OCI-LY3 (cell line): ENCODE measurements around the gene SYT8.

Experiments
- H2AFZ ChIP-seq: fragments of 200-600, 300-600 bp; shearing (Covaris generic); 2 replicates; pipeline ENCODE4 v1.6.0; 2014; ENCODE audit warnings: antibody characterized with exemption, low read depth, low read length
- H3K27ac ChIP-seq: fragments of 200-600, 300-600 bp; sonication (generic); 2 replicates; pipeline ENCODE4 v1.5.1; 2014; ENCODE audit warnings: mild to moderate bottlenecking, low read length, moderate library complexity, mixed read lengths
- H3K27me3 ChIP-seq: fragments of 200-600, 300-600 bp; sonication (generic); 2 replicates; pipeline ENCODE4 v1.6.1; 2014; ENCODE audit warnings: low read depth, low read length, mixed read lengths
- H3K36me3 ChIP-seq: fragments of 200-600, 300-600 bp; sonication (generic); replicated peaks from 2 replicates; pipeline ENCODE3; 2014; ENCODE audit warnings: low read depth, low read length, mixed read lengths
- H3K4me1 ChIP-seq: fragments of 300-600, 200-600 bp; sonication (generic); 2 replicates; pipeline ENCODE4 v1.6.1; 2014; ENCODE audit warnings: low read length, mixed read lengths
- H3K4me2 ChIP-seq: fragments of 200-600, 300-600 bp; sonication (generic); 2 replicates; pipeline ENCODE4 v1.6.1; 2014; ENCODE audit warnings: low read length, mixed read lengths
- H3K4me3 ChIP-seq: fragments of 300-600, 200-600 bp; sonication (generic); 2 replicates; pipeline ENCODE4 v1.5.1; 2014; ENCODE audit warnings: antibody characterized with exemption, mild to moderate bottlenecking, low read length, moderate library complexity
- H3K79me2 ChIP-seq: fragments of 300-600, 200-600 bp; shearing (Covaris generic); 2 replicates; pipeline ENCODE4 v1.6.1; 2014; ENCODE audit warnings: mild to moderate bottlenecking, low read length, mixed read lengths
- H3K9ac ChIP-seq: fragments of 300-600, 200-600 bp; shearing (Covaris generic); 2 replicates; pipeline ENCODE4 v1.6.0; 2014; ENCODE audit warnings: mild to moderate bottlenecking, low read length, moderate library complexity
- H3K9me3 ChIP-seq: fragments of 200-600, 300-600 bp; shearing (Covaris generic); 2 replicates; pipeline ENCODE4 v1.6.1; 2014; ENCODE audit warnings: low read length, mixed read lengths; ENCODE audit not compliant: insufficient read depth
- H4K20me1 ChIP-seq: fragments of 200-600, 300-600 bp; sonication (generic); 2 replicates; pipeline ENCODE4 v1.6.1; 2016; ENCODE audit warnings: low read length, mixed read lengths; ENCODE audit not compliant: insufficient read depth
- EZH2phosphoT487 ChIP-seq: fragments of 200-600 bp; shearing (Covaris generic); IDR thresholded peaks from 2 replicates; pipeline ENCODE4 v1.6.1; 2018; ENCODE audit warnings: antibody characterized with exemption, mixed run types, low read depth
- TF ChIP-seq, protein P1 (sequence below): fragments of 200-600, 300-600 bp; sonication (generic); IDR thresholded peaks from 2 replicates; pipeline ENCODE4 v1.5.1; 2014; ENCODE audit warnings: antibody characterized with exemption, low read length, low read depth

Gene SYT8

DNA sequence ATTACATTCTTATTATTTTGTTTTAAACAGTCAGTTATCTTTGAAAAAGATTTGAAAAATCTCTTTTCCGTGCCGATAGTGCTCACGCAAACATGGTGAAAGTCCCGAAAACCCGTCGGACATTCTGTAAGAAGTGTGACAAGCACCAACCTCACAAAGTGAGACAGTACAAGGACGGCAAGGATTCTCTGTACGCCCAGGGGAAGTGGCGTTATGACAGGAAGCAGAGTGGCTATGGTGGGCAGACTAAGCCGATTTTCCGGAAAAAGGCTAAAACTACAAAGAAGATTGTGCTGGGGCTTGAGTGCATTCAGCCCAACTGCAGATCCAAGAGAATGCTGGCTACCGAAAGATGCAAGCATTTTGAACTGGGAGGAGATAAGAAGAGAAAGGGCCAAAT is 42.3 kb upstream of the SYT8 start:
- H3K4me1 ChIP-seq, result no peaks in the 10 kb centered on the region
- no peaks in the 10 kb centered on the region for H3K79me2 ChIP-seq
- no peaks in the 10 kb centered on the region for H3K9me3 ChIP-seq
- no peak overlapping the region for H3K27ac ChIP-seq
- TF ChIP-seq, protein P1, sequence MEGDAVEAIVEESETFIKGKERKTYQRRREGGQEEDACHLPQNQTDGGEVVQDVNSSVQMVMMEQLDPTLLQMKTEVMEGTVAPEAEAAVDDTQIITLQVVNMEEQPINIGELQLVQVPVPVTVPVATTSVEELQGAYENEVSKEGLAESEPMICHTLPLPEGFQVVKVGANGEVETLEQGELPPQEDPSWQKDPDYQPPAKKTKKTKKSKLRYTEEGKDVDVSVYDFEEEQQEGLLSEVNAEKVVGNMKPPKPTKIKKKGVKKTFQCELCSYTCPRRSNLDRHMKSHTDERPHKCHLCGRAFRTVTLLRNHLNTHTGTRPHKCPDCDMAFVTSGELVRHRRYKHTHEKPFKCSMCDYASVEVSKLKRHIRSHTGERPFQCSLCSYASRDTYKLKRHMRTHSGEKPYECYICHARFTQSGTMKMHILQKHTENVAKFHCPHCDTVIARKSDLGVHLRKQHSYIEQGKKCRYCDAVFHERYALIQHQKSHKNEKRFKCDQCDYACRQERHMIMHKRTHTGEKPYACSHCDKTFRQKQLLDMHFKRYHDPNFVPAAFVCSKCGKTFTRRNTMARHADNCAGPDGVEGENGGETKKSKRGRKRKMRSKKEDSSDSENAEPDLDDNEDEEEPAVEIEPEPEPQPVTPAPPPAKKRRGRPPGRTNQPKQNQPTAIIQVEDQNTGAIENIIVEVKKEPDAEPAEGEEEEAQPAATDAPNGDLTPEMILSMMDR, result no peak
- no peak for TF ChIP-seq EZH2phosphoT487
- H2AFZ ChIP-seq, result no peak overlapping the region
- H3K27me3 ChIP-seq, result peaks cover 15% of the 10 kb centered on the region; the same call in 1 of the 2 replicates
- no peaks in the 10 kb centered on the region for H3K36me3 ChIP-seq
- no peaks in the 10 kb centered on the region for H4K20me1 ChIP-seq
- no peak overlapping the region for H3K4me3 ChIP-seq
- no peak overlapping the region for H3K4me2 ChIP-seq
- no peak overlapping the region for H3K9ac ChIP-seq

DNA sequence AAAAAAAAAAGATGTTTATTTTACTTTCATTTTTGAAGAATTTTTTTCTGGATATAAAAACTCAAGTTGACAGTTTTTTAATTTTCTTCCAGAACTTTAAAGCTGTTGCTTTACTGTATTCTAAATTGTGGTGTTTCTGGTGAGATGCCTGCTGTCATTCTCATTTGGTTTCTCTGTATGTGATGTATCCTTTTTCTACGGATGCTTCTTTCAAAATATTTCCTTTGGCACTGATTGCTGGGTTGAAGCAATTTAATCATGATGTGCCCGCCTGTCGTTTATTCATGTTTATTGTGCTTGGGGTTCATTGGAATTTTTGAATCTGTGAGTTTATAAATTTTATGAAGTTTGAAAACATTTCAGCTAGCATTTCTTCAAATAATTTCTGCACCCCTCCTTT is 41.7 kb upstream of the SYT8 start:
- H3K4me3 ChIP-seq, result no peak overlapping the region
- no peak overlapping the region for H3K4me2 ChIP-seq
- no peak for TF ChIP-seq EZH2phosphoT487
- TF ChIP-seq, protein P1, result no peak
- no peak overlapping the region for H3K9ac ChIP-seq
- H4K20me1 ChIP-seq, result no peaks in the 10 kb centered on the region
- H3K36me3 ChIP-seq, result no peaks in the 10 kb centered on the region
- H3K9me3 ChIP-seq, result no peaks in the 10 kb centered on the region
- no peak overlapping the region for H3K27ac ChIP-seq
- H2AFZ ChIP-seq, result no peak overlapping the region
- H3K27me3 ChIP-seq, result peaks cover 17% of the 10 kb centered on the region; the same call in 1 of the 2 replicates
- no peaks in the 10 kb centered on the region for H3K79me2 ChIP-seq
- no peaks in the 10 kb centered on the region for H3K4me1 ChIP-seq

DNA sequence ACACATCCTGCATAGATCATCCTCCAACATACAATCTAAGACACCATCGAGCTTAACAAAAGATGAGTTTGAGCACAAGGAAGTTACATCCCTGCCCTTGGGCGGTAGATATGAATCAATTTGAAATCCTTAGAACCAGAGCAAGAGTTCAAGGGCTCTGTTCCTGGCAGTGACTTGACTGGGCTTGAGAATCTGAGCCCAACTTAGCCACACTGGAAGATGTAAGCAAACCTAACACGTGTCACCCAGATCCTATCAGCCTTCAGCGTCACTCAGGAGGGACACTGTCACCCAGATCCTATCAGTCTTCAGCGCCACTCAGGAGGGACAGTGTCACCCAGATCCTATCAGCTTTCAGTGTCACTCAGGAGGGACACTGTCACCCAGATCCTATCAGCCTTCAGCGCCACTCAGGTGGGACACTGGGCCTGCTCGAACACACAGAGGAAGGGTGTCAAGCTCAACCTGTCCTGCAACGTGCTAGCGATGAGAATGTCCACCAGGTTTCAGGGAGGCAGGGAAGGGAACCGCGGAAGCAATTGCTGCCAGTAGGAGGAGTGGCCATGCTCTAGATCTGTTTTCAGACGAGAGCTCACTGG is 38.3 kb upstream of the SYT8 start:
- no peak overlapping the region for H3K27ac ChIP-seq
- H3K4me2 ChIP-seq, result no peak overlapping the region
- no peaks in the 10 kb centered on the region for H3K4me1 ChIP-seq
- H3K9ac ChIP-seq, result no peak overlapping the region
- no peak overlapping the region for H3K4me3 ChIP-seq
- H3K36me3 ChIP-seq, result no peaks in the 10 kb centered on the region
- TF ChIP-seq, protein P1, result no peak
- no peak for TF ChIP-seq EZH2phosphoT487
- no peaks in the 10 kb centered on the region for H3K79me2 ChIP-seq
- no peak overlapping the region for H2AFZ ChIP-seq
- H3K9me3 ChIP-seq, result no peaks in the 10 kb centered on the region
- H4K20me1 ChIP-seq, result no peaks in the 10 kb centered on the region
- peaks cover 16% of the 10 kb centered on the region for H3K27me3 ChIP-seq

DNA sequence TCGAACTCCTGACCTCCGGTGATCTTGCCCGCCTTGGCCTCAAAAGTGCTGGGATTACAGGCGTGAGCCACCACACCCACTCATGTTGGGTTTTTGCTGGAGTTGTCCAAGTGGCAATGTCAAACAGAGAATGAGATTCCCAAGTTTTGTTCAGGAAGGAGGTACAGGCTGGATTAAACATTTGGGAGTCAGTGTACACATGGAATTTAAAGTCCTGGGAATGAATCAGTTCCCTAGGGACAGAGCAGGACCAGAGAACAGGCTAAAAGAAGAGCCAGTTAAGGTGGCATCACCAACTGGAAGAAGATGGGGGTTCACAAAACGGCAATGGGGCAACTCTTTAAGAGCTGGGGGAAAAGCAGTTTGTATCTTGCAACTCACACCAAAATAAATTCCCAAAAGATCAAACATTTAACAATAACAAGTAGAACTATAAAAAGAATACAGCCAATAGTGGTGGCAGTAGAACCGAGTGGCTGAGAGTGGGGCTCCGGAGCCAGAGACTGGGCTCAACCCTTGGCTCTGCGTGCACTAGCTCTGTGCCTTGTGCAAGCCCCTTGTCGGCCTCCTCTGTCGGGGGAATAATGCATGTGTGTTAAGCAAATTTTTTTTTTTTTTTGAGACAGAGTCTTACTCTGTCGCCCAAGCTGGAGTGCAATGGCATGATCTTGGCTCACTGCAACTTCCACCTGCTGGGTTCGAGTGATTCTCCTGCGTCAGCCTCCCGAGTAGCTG is 37.2 kb upstream of the SYT8 start:
- H3K4me2 ChIP-seq, result no peak overlapping the region
- TF ChIP-seq, protein P1, result no peak
- no peak for TF ChIP-seq EZH2phosphoT487
- H3K9me3 ChIP-seq, result no peaks in the 10 kb centered on the region
- no peak overlapping the region for H2AFZ ChIP-seq
- no peak overlapping the region for H3K27ac ChIP-seq
- H3K36me3 ChIP-seq, result no peaks in the 10 kb centered on the region
- H3K79me2 ChIP-seq, result no peaks in the 10 kb centered on the region
- H3K4me1 ChIP-seq, result no peaks in the 10 kb centered on the region
- H3K4me3 ChIP-seq, result no peak overlapping the region
- H3K9ac ChIP-seq, result no peak overlapping the region
- H3K27me3 ChIP-seq, result peaks cover 16% of the 10 kb centered on the region
- no peaks in the 10 kb centered on the region for H4K20me1 ChIP-seq
